Measurements from ENCODE around the gene PAQR6.
"Not testable (repeated sequence)": the region's sequence is repeated elsewhere in the genome, so short reads cannot be mapped to it uniquely, and the experiment has no call there.

PAQR6 gene

DNA sequence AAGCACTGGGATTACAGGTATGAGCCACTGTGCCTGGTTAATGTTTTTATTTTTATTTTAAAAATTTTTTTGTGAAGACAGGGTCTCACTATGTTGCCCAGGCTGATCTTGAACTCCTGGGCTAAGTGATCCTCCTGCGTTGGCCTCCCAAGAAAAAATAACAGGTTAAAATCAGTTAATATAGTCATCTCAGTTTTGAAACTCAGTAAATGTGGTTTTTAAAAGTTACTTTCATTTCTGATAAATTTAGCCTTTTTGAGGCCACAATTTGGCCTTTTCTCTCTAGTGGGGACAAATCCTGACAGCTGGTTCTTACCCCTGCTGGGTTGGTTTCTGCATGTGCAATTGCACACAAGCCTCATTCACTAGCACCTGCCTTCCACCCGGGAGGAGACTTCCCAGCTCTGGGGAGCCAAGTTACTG, 21.7 kb downstream of the PAQR6 start:
- Histone ChIP-seq H3K4me1 (ENCODE audit: control insufficient read depth in 1 of 2, insufficient read depth in 1 of 2, low read depth in 1 of 2, low read length in 1 of 2) (peaks cover 6 to 10% of the 10 kb centered on the region in 2 experiments), H3K27me3 (no peaks in the 10 kb centered on the region), H3K36me3 (peaks cover 38% of the 10 kb centered on the region), H3K27ac (peak overlapping the region; percentile 61), H3K9me3 (no peaks in the 10 kb centered on the region), H3K4me3 (ENCODE audit: low read depth in 1 of 2, low read length in 1 of 2) (no peak overlapping the region)
- TF ChIP-seq, protein P1, sequence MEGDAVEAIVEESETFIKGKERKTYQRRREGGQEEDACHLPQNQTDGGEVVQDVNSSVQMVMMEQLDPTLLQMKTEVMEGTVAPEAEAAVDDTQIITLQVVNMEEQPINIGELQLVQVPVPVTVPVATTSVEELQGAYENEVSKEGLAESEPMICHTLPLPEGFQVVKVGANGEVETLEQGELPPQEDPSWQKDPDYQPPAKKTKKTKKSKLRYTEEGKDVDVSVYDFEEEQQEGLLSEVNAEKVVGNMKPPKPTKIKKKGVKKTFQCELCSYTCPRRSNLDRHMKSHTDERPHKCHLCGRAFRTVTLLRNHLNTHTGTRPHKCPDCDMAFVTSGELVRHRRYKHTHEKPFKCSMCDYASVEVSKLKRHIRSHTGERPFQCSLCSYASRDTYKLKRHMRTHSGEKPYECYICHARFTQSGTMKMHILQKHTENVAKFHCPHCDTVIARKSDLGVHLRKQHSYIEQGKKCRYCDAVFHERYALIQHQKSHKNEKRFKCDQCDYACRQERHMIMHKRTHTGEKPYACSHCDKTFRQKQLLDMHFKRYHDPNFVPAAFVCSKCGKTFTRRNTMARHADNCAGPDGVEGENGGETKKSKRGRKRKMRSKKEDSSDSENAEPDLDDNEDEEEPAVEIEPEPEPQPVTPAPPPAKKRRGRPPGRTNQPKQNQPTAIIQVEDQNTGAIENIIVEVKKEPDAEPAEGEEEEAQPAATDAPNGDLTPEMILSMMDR (IDR thresholded peaks at IDR 0.05): no peak

DNA sequence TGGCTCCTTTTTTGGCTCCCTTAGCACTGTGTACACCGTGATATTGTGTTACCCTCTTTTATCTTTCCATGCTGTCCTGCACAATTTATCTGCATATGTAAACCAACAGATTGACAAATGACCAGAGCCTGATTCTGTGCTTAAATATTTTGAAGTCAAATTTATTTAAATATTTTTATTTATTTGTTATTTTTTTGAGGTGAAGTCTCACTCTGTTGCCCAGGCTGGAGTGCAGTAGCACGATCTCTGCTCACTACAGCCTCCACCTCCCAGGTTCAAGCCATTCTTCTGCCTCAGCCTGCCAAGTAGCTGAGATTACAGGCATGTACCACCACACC, 22.2 kb downstream of the PAQR6 start:
- Histone ChIP-seq H3K27me3 (no peaks in the 10 kb centered on the region), H3K9me3 (no peaks in the 10 kb centered on the region), H3K4me3 (ENCODE audit: low read depth in 1 of 2, low read length in 1 of 2) (no peak overlapping the region), H3K4me1 (ENCODE audit: control insufficient read depth in 1 of 2, insufficient read depth in 1 of 2, low read depth in 1 of 2, low read length in 1 of 2) (peaks cover 6 to 10% of the 10 kb centered on the region in 2 experiments), H3K36me3 (peaks cover 43% of the 10 kb centered on the region), H3K27ac (peak overlapping the region; percentile 61)
- TF ChIP-seq, protein P1 (IDR thresholded peaks at IDR 0.05): no peak

DNA sequence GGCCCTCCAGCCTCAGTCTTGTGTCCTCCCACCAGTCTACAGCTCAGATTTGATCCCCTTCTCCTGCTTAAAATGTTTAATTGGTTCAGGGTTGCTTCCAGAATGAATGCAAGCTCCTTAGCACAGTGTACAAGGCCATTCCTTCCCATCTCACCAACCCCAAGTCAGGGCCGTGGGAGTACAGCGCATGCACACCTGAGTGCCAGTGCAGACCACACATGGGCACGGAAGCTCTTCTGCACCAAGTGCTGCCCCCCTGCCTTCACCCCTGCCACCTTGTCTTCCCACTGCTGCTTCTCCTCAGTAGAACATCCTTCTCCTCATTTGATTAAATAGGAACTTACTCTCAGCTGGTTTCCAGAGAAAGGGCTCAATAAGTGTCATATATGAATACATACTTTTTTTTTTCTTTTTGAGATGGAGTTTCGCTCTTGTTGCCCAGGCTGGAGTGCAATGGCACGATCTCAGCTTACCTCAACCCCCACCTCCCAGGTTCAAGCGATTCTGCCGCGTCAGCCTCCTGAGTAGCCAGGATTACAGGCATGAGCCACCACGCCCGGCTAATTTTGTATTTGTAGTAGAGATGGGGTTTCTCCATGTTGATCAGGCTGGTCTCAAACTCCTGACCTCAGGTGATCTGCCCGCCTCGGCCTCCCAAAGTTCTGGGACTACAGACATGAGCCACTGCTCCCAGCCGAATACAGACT, 25.7 kb downstream of the PAQR6 start:
- TF ChIP-seq, protein P1 (IDR thresholded peaks at IDR 0.05): no peak
- H3K27me3 ChIP-seq: no peaks in the 10 kb centered on the region
- H3K27ac ChIP-seq: peak overlapping the region; percentile 50
- no peaks in the 10 kb centered on the region for H3K9me3 ChIP-seq
- peaks cover 31 to 36% of the 10 kb centered on the region in 2 experiments for H3K4me1 ChIP-seq (ENCODE audit: control insufficient read depth in 1 of 2, insufficient read depth in 1 of 2, low read depth in 1 of 2, low read length in 1 of 2)
- peaks cover 29% of the 10 kb centered on the region for H3K36me3 ChIP-seq
- H3K4me3 ChIP-seq (ENCODE audit: low read depth in 1 of 2, low read length in 1 of 2): no peak overlapping the region

DNA sequence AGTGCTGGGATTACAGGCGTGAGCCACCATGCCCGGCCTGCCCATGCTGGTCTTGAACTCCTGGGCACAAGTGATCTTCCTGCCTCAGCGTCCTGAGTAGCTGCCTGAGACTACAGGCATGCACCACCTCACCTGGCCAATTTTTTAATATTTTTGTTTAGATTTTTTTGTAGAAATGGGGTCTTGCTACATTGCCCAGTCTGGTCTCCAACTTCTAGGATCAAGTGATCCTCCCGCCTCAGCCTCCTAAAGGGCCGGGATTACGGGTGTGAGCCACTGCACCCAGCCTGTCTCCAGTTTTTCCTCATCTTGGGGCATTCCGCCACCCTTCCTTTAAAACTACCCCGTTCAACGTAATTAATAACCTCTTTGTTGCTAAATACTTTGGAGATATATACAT, 27.6 kb downstream of the PAQR6 start:
- peaks cover 20% of the 10 kb centered on the region for H3K36me3 ChIP-seq
- TF ChIP-seq, protein P1 (IDR thresholded peaks at IDR 0.05): no peak
- no peaks in the 10 kb centered on the region for H3K27me3 ChIP-seq
- no peak overlapping the region for H3K27ac ChIP-seq
- no peaks in the 10 kb centered on the region for H3K9me3 ChIP-seq
- no peak overlapping the region for H3K4me3 ChIP-seq (ENCODE audit: low read depth in 1 of 2, low read length in 1 of 2)
- peaks cover 45 to 48% of the 10 kb centered on the region in 2 experiments for H3K4me1 ChIP-seq (ENCODE audit: control insufficient read depth in 1 of 2, insufficient read depth in 1 of 2, low read depth in 1 of 2, low read length in 1 of 2)

DNA sequence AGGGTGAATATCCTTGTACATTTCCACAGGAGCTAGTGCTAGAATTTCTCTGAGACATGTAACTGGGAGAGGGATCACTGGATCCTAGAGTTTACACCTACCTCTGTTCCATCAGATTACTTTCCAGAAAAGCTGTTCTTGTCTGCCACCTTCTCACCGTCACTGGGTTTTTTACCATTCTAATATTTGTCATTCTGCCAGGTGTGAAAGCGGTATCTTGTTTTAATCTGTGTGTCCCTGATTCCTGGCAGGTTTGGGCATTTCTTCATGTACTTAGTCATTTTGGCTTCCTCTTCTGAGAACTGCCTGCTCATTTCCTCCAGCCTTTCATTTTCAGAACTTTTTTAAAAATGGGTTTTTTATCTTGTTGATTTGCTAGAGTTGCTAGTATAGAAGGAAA, 30.0 kb downstream of the PAQR6 start:
- H3K4me3 ChIP-seq (ENCODE audit: low read depth in 1 of 2, low read length in 1 of 2): peak overlapping the region; percentile 62 to 67
- peak overlapping the region; percentile 97 for H3K27ac ChIP-seq
- TF ChIP-seq, protein P1 (IDR thresholded peaks at IDR 0.05): peak; percentile 12
- H3K27me3 ChIP-seq: no peaks in the 10 kb centered on the region
- H3K9me3 ChIP-seq: no peaks in the 10 kb centered on the region
- H3K4me1 ChIP-seq (ENCODE audit: control insufficient read depth in 1 of 2, insufficient read depth in 1 of 2, low read depth in 1 of 2, low read length in 1 of 2): peaks cover 55 to 59% of the 10 kb centered on the region in 2 experiments
- peaks cover 16% of the 10 kb centered on the region for H3K36me3 ChIP-seq

DNA sequence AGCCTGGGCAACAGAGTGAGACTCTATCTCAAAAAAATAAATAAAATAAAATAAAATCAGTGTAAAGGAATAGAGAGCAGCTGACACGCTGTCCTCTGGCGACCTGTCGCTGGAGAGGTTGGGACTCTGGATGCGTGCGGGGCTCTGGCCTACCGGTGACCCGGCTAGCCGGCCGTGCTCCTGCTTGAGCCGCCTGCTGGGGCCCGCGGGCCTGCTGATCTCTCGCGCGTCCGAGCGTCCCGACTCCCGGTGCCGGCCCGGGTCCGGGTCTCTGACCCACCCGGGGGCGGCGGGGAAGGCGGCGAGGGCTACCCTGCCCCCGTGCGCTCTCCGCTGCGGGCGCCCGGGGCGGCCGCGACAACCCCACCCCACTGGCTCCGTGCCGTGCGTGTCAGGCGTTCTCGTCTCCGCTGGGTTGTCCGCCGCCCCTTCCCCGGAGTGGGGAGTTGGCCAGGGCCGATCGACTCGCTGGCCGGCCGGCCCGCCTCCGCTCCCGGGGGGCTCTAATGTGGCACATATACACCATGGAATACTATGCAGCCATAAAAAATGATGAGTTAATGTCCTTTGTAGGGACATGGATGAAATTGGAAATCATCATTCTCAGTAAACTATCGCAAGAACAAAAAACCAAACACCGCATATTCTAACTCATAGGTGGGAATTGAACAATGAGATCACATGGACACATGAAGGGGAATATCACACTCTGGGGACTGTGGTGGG, 31.3 kb downstream of the PAQR6 start:
- not testable (repeated sequence) for H3K4me3 ChIP-seq (ENCODE audit: low read depth in 1 of 2, low read length in 1 of 2); H3K27me3 ChIP-seq; H3K9me3 ChIP-seq
- Histone ChIP-seq H3K4me1 (ENCODE audit: control insufficient read depth in 1 of 2, insufficient read depth in 1 of 2, low read depth in 1 of 2, low read length in 1 of 2) (peaks cover 63 to 68% of the 10 kb centered on the region in 2 experiments), H3K36me3 (peaks cover 24% of the 10 kb centered on the region), H3K27ac (peak overlapping the region; percentile 97)
